ENCODE data around the gene CYP26C1. TPM values are rescaled to one million over a fixed set of nuclear protein-coding genes. Genes with fewer than 3 reads are reported as not detected.

The CYP26C1 gene
- polyA plus RNA-seq, 1 experiment = 0.09 TPM

DNA sequence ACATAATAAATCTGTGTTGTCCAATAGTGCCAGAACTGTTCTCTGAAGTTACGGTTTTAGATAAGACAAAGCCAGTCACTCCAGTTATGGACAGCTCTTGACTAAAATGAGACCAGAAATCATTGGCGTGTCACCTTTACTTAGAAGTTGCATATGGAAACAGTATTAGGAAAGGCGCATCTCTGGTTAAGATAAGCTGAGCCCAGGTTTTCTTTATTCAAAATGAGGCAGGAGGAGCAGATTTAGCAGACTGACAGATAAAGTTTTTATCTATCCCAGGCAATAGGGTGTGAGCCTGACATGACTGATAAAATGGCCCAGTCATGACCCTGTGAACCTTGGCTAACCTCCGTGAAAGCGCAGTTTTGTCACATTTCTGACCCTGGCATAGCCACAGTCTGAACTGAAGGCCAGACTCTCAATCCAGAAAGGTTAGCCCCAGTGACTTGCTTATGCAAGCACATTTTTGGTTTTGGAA, 17.3 kb downstream of the CYP26C1 start:
- peaks cover 33% of the 10 kb centered on the region for H3K27me3 ChIP-seq (ENCODE audit: control insufficient read depth, insufficient read depth, low read length)
- H3K4me3 ChIP-seq (ENCODE audit: low read depth, low read length) = no peak overlapping the region
- no peaks in the 10 kb centered on the region for H3K36me3 ChIP-seq (ENCODE audit: control insufficient read depth, insufficient read depth, low read length)
- no peak for DNase-seq (ENCODE audit: low read depth)
- ChIA-PET CTCF (interaction anchor here (1.6 to 8.3 kb wide), 3 partner anchors 8 to 213 kb away, joined by 6 to 73 read pairs (median 14); partner anchors contain the start of gene CYP26C1), POLR2A (no interaction called here)
- TF ChIP-seq, protein P1, sequence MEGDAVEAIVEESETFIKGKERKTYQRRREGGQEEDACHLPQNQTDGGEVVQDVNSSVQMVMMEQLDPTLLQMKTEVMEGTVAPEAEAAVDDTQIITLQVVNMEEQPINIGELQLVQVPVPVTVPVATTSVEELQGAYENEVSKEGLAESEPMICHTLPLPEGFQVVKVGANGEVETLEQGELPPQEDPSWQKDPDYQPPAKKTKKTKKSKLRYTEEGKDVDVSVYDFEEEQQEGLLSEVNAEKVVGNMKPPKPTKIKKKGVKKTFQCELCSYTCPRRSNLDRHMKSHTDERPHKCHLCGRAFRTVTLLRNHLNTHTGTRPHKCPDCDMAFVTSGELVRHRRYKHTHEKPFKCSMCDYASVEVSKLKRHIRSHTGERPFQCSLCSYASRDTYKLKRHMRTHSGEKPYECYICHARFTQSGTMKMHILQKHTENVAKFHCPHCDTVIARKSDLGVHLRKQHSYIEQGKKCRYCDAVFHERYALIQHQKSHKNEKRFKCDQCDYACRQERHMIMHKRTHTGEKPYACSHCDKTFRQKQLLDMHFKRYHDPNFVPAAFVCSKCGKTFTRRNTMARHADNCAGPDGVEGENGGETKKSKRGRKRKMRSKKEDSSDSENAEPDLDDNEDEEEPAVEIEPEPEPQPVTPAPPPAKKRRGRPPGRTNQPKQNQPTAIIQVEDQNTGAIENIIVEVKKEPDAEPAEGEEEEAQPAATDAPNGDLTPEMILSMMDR (IDR thresholded peaks at IDR 0.05; ENCODE audit: insufficient read depth, low read depth, low read length) = no peak

DNA sequence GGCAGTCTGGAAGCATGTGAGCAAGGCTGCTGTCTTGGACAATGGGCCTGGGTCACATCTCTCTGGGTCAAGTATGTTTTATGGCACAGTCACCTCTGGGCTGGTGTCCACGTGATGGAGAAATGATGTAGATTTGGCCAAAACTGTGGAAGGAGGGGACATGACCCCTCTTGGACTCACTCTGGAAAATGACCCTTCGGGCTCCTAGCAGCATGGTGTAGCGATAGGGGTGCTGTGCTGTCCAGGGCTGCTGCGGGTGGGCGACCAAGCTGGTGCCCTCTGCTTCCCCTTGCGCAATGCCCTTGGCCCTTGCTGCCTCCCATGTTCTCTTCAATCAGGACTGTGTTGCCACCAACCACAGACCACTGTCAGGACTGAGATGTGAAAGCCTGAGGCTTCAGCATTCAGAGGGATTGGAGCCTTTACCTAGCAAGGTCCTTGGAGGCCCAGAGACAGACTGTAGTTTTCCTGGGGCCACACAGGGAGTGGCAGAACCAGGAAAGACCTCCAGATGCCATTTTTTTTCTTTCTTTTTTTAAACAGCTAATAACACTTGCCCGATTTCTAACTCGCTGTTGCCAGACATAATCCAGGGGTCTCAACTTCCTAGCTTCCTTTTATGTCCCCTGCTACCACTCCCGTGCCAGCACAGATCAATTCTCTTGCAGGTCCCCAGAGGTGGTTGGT, 19.2 kb downstream of the CYP26C1 start:
- POLR2A ChIA-PET = no interaction called here
- TF ChIP-seq, protein P1 (IDR thresholded peaks at IDR 0.05; ENCODE audit: insufficient read depth, low read depth, low read length) = no peak
- DNase-seq (ENCODE audit: low read depth) = no peak
- H3K4me3 ChIP-seq (ENCODE audit: low read depth, low read length) = no peak overlapping the region
- no peaks in the 10 kb centered on the region for H3K36me3 ChIP-seq (ENCODE audit: control insufficient read depth, insufficient read depth, low read length)
- H3K27me3 ChIP-seq (ENCODE audit: control insufficient read depth, insufficient read depth, low read length) = peaks cover 14% of the 10 kb centered on the region
- CTCF ChIA-PET = interaction anchor here (0.7 to 8.3 kb wide), 24 partner anchors 9 to 431 kb away, joined by 3 to 73 read pairs (median 5); partner anchors contain the start of gene CYP26C1

DNA sequence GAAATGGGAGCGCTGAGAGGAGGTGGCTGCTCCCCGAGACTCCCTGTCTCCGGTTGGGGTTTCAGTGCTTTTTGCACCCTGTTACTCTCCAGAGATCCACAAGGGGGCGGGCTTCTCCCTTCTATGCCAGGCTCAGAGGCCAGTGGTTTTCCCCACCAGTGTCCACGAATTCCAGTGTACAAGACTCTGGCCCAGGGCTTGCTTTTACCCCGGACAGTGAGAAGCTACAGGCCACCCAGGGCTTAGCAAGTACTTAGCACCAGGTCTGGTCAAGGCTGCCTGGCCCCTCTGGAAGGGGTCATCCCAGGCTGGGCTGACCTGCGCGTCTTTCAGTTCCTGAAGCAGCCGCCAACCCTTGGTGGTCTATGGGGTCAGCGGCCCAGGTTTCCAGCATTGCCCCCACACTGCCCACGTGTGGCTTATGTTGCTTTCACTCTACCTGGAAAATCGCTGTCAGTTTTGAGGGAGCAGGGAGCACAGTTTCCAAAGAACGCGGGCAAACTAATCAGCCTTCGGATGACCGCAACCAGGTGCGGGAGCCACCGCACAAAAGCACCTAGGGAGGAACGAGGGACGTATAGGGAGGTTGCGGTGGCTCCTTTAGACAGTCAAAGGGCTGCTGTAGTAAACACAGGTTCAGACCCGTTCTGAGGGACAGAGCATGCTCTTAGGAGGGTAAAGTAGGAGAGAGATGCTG, 19.9 kb downstream of the CYP26C1 start:
- DNase-seq (ENCODE audit: low read depth) = no peak
- CTCF ChIA-PET = interaction anchor here (0.6 to 8.3 kb wide), 30 partner anchors 8 to 430 kb away, joined by 3 to 73 read pairs (median 4); partner anchors contain the start of gene CYP26C1

DNA sequence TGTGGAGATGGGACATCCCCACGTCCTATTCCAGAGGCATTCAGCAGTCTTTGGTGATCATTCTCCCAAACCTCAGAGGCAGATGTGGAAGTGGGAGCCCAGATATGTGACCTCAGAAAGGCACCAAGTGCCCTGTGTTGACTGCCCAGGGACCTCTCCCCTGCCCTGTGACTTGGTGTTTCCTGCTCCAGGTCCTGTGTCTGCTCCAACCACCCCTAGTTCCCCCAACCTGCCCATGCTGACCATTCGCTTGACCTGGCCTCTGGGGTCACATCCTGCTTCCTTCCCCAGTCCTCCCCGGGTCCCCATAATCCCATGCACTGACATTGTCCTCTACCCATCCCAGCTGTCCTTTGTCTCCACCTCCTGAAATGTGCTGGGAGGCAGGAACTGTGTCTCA, 20.7 kb downstream of the CYP26C1 start:
- POLR2A ChIA-PET = no interaction called here
- no peak for DNase-seq (ENCODE audit: low read depth)
- Histone ChIP-seq H3K36me3 (ENCODE audit: control insufficient read depth, insufficient read depth, low read length) (no peaks in the 10 kb centered on the region), H3K4me3 (ENCODE audit: low read depth, low read length) (no peak overlapping the region), H3K27me3 (ENCODE audit: control insufficient read depth, insufficient read depth, low read length) (peaks cover under 1% of the 10 kb centered on the region)
- TF ChIP-seq, protein P1 (IDR thresholded peaks at IDR 0.05; ENCODE audit: insufficient read depth, low read depth, low read length) = no peak
- CTCF ChIA-PET = interaction anchor here (0.6 to 8.3 kb wide), 20 partner anchors 7 to 429 kb away, joined by 3 to 73 read pairs (median 6); partner anchors contain the start of gene CYP26C1

More for the DNA sequence above, 19.9 kb downstream of the CYP26C1 start:
- peaks cover 8% of the 10 kb centered on the region for H3K27me3 ChIP-seq (ENCODE audit: control insufficient read depth, insufficient read depth, low read length)
- POLR2A ChIA-PET = no interaction called here
- TF ChIP-seq, protein P1 (IDR thresholded peaks at IDR 0.05; ENCODE audit: insufficient read depth, low read depth, low read length) = peak; percentile 86
- no peaks in the 10 kb centered on the region for H3K36me3 ChIP-seq (ENCODE audit: control insufficient read depth, insufficient read depth, low read length)
- H3K4me3 ChIP-seq (ENCODE audit: low read depth, low read length) = no peak overlapping the region

DNA sequence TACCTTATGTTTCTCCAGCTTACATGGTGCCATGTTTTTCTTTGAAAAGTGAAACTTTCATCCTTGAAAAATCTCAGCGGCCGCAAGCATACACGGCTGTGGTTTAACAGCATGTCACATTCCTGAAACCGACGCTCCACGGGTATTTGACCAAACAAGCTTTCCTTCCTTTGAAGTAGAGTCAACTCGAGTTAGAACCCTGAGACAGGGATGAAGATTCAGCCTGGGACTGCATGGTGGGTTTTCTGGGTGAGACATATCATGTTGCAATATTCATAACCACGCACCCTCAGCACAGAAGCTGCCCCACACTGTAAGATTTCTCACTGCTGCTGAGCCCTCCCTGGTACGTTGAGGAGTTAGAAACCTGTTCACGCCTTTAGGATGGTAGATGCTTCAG, 21.2 kb downstream of the CYP26C1 start:
- Histone ChIP-seq H3K36me3 (ENCODE audit: control insufficient read depth, insufficient read depth, low read length) (no peaks in the 10 kb centered on the region), H3K27me3 (ENCODE audit: control insufficient read depth, insufficient read depth, low read length) (no peaks in the 10 kb centered on the region; the same call in 1 of the 2 replicates), H3K4me3 (ENCODE audit: low read depth, low read length) (no peak overlapping the region)
- TF ChIP-seq, protein P1 (IDR thresholded peaks at IDR 0.05; ENCODE audit: insufficient read depth, low read depth, low read length) = no peak
- ChIA-PET CTCF (interaction anchor here (0.8 to 8.3 kb wide), 12 partner anchors 11 to 429 kb away, joined by 3 to 73 read pairs (median 8); partner anchors contain the start of gene CYP26C1), POLR2A (no interaction called here)
- no peak for DNase-seq (ENCODE audit: low read depth)

Measured in BJ (cell line).